GM12878 (cell line): ENCODE results near the gene TCF4. TPM values are rescaled to one million over a fixed set of nuclear protein-coding genes. Genes with fewer than 3 reads are reported as not detected.

Experiments used
- ATAC-seq: fragments of 200-7000 bp; cut with Tn5 transposase; 3 replicates; pipeline ENCODE4 v1.9.1; 2020; ENCODE audit warnings: mild to moderate bottlenecking, moderate library complexity
- BruUV-seq: library from RNA; stranded (reverse); fragments of 400-500 nt; replicated peaks from 2 replicates; lab custom pipeline; 2021; lab: Mats Ljungman, UMichigan
- CTCF ChIA-PET: fragments of 300-600 bp; sonication (Branson Sonifier 250); formaldehyde crosslinking; extraction: SDS; loops from one replicate; lab custom pipeline; 2021; ENCODE audit warnings: inconsistent platforms; lab: Yijun Ruan, JAX
- POLR2A ChIA-PET: fragments of 350-600 bp; formaldehyde crosslinking; extraction: SDS; loops from one replicate; lab custom pipeline; 2021; ENCODE audit warnings: inconsistent platforms; lab: Charles Lee
- RAD21 ChIA-PET: fragments of 300-600 bp; sonication (Branson Sonifier 250); formaldehyde crosslinking; loops from one replicate; lab custom pipeline; 2023; ENCODE audit warnings: antibody characterized with exemption; ENCODE audit not compliant: unreplicated experiment; lab: Charles Lee
- SMC1A ChIA-PET: fragments of 300-600 bp; sonication (Branson Sonifier 250); formaldehyde crosslinking; loops from one replicate; lab custom pipeline; 2023; ENCODE audit not compliant: unreplicated experiment, uncharacterized antibody; lab: Charles Lee
- DNase-seq: peaks from one replicate; pipeline ENCODE4 v3.0.0-alpha.2; 2011; ENCODE audit warnings: low read depth, low spot score
- FAIRE-seq: peaks from 3 replicates; lab custom pipeline; 2011; peaks lifted over from hg19 to GRCh38; lab: Jason Lieb, UNC
- H2AFZ ChIP-seq: 2 replicates; pipeline ENCODE4 v1.6.0; 2011; ENCODE audit warnings: low read depth, low read length, control low read depth; ENCODE audit not compliant: control insufficient read depth
- H3K27ac ChIP-seq: 2 replicates; pipeline ENCODE4 v1.5.1; 2011; ENCODE audit warnings: control low read depth; ENCODE audit not compliant: control insufficient read depth, insufficient read depth
- H3K27me3 ChIP-seq, 2 experiments: replicated peaks in 1 of 2; 2 replicates each; pipeline versions ENCODE4 v1.6.0 to v1.6.1; 2011; ENCODE audit warnings: low read length in 1 of 2; ENCODE audit not compliant: control insufficient read depth in 2 of 2, insufficient read depth in 2 of 2
- H3K36me3 ChIP-seq, 2 experiments: 2 replicates each; pipeline ENCODE4 v1.5.1; 2011; ENCODE audit warnings: low read length in 1 of 2; ENCODE audit not compliant: control insufficient read depth in 2 of 2, insufficient read depth in 2 of 2
- H3K4me1 ChIP-seq: 2 replicates; pipeline ENCODE4 v1.6.1; 2011; ENCODE audit warnings: mild to moderate bottlenecking, low read length, moderate library complexity, mixed read lengths; ENCODE audit not compliant: control insufficient read depth, insufficient read depth
- H3K4me2 ChIP-seq: 2 replicates; pipeline ENCODE4 v1.6.0; 2011; ENCODE audit warnings: control low read depth; ENCODE audit not compliant: control insufficient read depth, insufficient read depth
- H3K4me3 ChIP-seq: fragments of 200-600 bp; sonication (generic); 2 replicates; pipeline ENCODE4 v1.5.1; 2016
- H3K79me2 ChIP-seq: 2 replicates; pipeline ENCODE4 v1.6.0; 2011; ENCODE audit warnings: low read length; ENCODE audit not compliant: control insufficient read depth, insufficient read depth
- H3K9ac ChIP-seq: 2 replicates; pipeline ENCODE4 v1.8.0; 2011; ENCODE audit warnings: low read length, control low read depth, mixed read lengths; ENCODE audit not compliant: control insufficient read depth, insufficient read depth
- H3K9me3 ChIP-seq: replicated peaks from 3 replicates; pipeline ENCODE4 v1.5.1; 2011; ENCODE audit warnings: mild to moderate bottlenecking, low read length; ENCODE audit not compliant: control insufficient read depth, insufficient read depth
- H4K20me1 ChIP-seq: 2 replicates; pipeline ENCODE4 v1.6.0; 2011; ENCODE audit not compliant: control insufficient read depth, insufficient read depth
- ASH2L ChIP-seq: fragments of 300-600, 200-600 bp; sonication (generic); IDR thresholded peaks from 2 replicates; pipeline ENCODE4 v1.6.1; 2017; ENCODE audit warnings: low read depth, mild to moderate bottlenecking, borderline replicate concordance
- BACH1 ChIP-seq: fragments of 450-650 bp; IDR thresholded peaks from 2 replicates; pipeline ENCODE4 v1.6.1; 2017; ENCODE audit warnings: mild to moderate bottlenecking, borderline replicate concordance
- CBX5 ChIP-seq: sonication (generic); IDR thresholded peaks from 2 replicates; pipeline ENCODE4 v1.6.1; 2016; ENCODE audit warnings: low read depth, moderate library complexity, mild to moderate bottlenecking, inconsistent platforms
- CREB1 ChIP-seq: IDR thresholded peaks from 2 replicates; pipeline ENCODE4 v1.6.1; 2012; ENCODE audit warnings: low read depth, mild to moderate bottlenecking, inconsistent platforms
- EGR1 ChIP-seq, 2 experiments: IDR thresholded peaks; 1 replicate in 1 of 2; 2 replicates in 1 of 2; pipeline ENCODE4 v1.6.1; 2011 to 2012; ENCODE audit warnings: low read depth in 2 of 2, low read length in 2 of 2, borderline replicate concordance in 1 of 2, mild to moderate bottlenecking in 1 of 2, moderate library complexity in 1 of 2
- FOXK2 ChIP-seq: fragments of 450-650 bp; IDR thresholded peaks from 2 replicates; pipeline ENCODE4 v1.6.1; 2017; ENCODE audit warnings: mild to moderate bottlenecking, moderate library complexity
- FOXM1 ChIP-seq: IDR thresholded peaks from 2 replicates; pipeline ENCODE4 v1.6.1; 2012; ENCODE audit warnings: low read depth, mild to moderate bottlenecking, inconsistent platforms, low read length, moderate library complexity
- HDAC6 ChIP-seq: fragments of 200-600 bp; sonication (generic); IDR thresholded peaks from one replicate; pipeline ENCODE4 v1.8.0; 2017; ENCODE audit warnings: antibody characterized with exemption; ENCODE audit not compliant: unreplicated experiment
- HSF1 ChIP-seq: fragments of 150-350 bp; IDR thresholded peaks from 2 replicates; pipeline ENCODE4 v1.6.1; 2014; ENCODE audit warnings: mild to moderate bottlenecking, low read depth, low read length
- MEF2A ChIP-seq: IDR thresholded peaks from 2 replicates; pipeline ENCODE4 v1.6.1; 2011; ENCODE audit warnings: low read depth, mild to moderate bottlenecking, low read length, moderate library complexity; ENCODE audit not compliant: insufficient read depth
- MEF2B ChIP-seq: fragments of 450-650 bp; IDR thresholded peaks from 2 replicates; pipeline ENCODE4 v1.6.1; 2018; ENCODE audit warnings: mild to moderate bottlenecking, moderate library complexity; ENCODE audit not compliant: partially characterized antibody, poor library complexity, severe bottlenecking
- NR2C1 ChIP-seq: fragments of 450-650 bp; IDR thresholded peaks from 2 replicates; pipeline ENCODE4 v1.6.1; 2017; ENCODE audit warnings: antibody characterized with exemption, mild to moderate bottlenecking, moderate library complexity
- NR2F1 ChIP-seq: fragments of 450-650 bp; conservative IDR thresholded peaks from 2 replicates; pipeline ENCODE4 v1.6.1; 2017; ENCODE audit warnings: mild to moderate bottlenecking
- PAX8 ChIP-seq: fragments of 450-650 bp; IDR thresholded peaks from 2 replicates; pipeline ENCODE4 v1.6.1; 2017; ENCODE audit warnings: mild to moderate bottlenecking, moderate library complexity
- SMAD1 ChIP-seq: fragments of 450-650 bp; IDR thresholded peaks from 2 replicates; pipeline ENCODE4 v1.6.1; 2018; ENCODE audit warnings: mild to moderate bottlenecking, low read depth; ENCODE audit not compliant: partially characterized antibody
- SPI1 ChIP-seq: IDR thresholded peaks from 2 replicates; pipeline ENCODE4 v1.6.1; 2011; ENCODE audit warnings: low read depth, mild to moderate bottlenecking, low read length, moderate library complexity, borderline replicate concordance; ENCODE audit not compliant: insufficient read depth
- SREBF1 ChIP-seq: IDR thresholded peaks from 2 replicates; pipeline ENCODE4 v1.6.1; 2012; ENCODE audit warnings: mild to moderate bottlenecking, low read length
- TARDBP ChIP-seq: IDR thresholded peaks from 2 replicates; pipeline ENCODE4 v1.6.1; 2016; ENCODE audit warnings: borderline replicate concordance
- TCF7 ChIP-seq: IDR thresholded peaks from 2 replicates; pipeline ENCODE4 v1.6.1; 2014; ENCODE audit warnings: antibody characterized with exemption, borderline replicate concordance
- ZNF24 ChIP-seq: fragments of 450-650 bp; IDR thresholded peaks from 2 replicates; pipeline ENCODE4 v1.6.1; 2017; ENCODE audit warnings: antibody characterized with exemption, mild to moderate bottlenecking
- WGBS: methylation state at CpG from one replicate; pipeline ENCODE4 v1.1.6; 2016; ENCODE audit warnings: low lambda C conversion rate; ENCODE audit not compliant: insufficient replicate concordance, insufficient coverage; ENCODE audit errors: missing lambda C conversion rate; 5-methylcytosine and 5-hydroxymethylcytosine counted together
- in situ Hi-C: fragments of 300-500 bp; cut with MboI; formaldehyde crosslinking; loops from 9 replicates; pipeline ENCODE4 v1.14.3; 2018; ENCODE audit warnings: mixed read lengths
- intact Hi-C: fragments of 100-400 bp; cut with micrococcal nuclease; formaldehyde crosslinking; loops from one replicate; pipeline ENCODE4 v1.14.2; 2022; ENCODE audit not compliant: unreplicated experiment
- polyA plus RNA-seq, 11 experiments: library from polyadenylated mRNA; depleted of rRNA in 4 of 11; unstranded in 6 of 11; stranded (reverse) in 5 of 11; fragments of >200 nt; fragmentation: Nextera tagmentation in 4 of 11; fragmentation: Illumina TruSeq in 1 of 11; extraction: Ambion mirVana in 4 of 11; extraction: Trizol in 1 of 11; gene quantifications; 1 replicate in 1 of 11; 2 replicates in 10 of 11; pipeline versions ENCODE4 v1.2.1 to v1.2.3, GENCODE V29; 2011 to 2016; ENCODE audit warnings: inconsistent platforms in 2 of 11, missing spikeins in 2 of 11, low read depth in 1 of 11
- total RNA-seq, 4 experiments: library from RNA; depleted of rRNA in 3 of 4; stranded (reverse); fragments of >200 nt in 3 of 4; fragmentation: Illumina TruSeq in 1 of 4; extraction: Trizol in 1 of 4; gene quantifications; 2 replicates each; pipeline versions ENCODE4 v1.2.1 to v1.2.3, GENCODE V29; 2013 to 2021

Gene TCF4
- total and polyA plus RNA-seq, 10 of the 15 experiments (the other 5 are each of a cell fraction or from before 2014, with no cell fraction given) = 15.2 to 94.0 (median 31.5) TPM

- BruUV-seq = no TSS peak
- Histone ChIP-seq H3K4me3 (no peak overlapping the region), H3K79me2 (no peaks in the 10 kb centered on the region), H3K27me3 (peaks cover 2 to 3% of the 10 kb centered on the region in 2 experiments; a peak in 2 of 4 replicates), H4K20me1 (no peaks in the 10 kb centered on the region), H3K4me2 (no peak overlapping the region), H3K36me3 (no peaks in the 10 kb centered on the region), H3K27ac (no peak overlapping the region), H3K4me1 (no peaks in the 10 kb centered on the region), H3K9ac (no peak overlapping the region), H2AFZ (no peak overlapping the region), H3K9me3 (no peaks in the 10 kb centered on the region; the same call in 2 of the 3 replicates)
- ATAC-seq (no peak), DNase-seq (no peak), FAIRE-seq (no peak)
- ChIA-PET CTCF (no interaction called here), POLR2A (no interaction called here), SMC1A (no interaction called here), RAD21 (no interaction called here)
- TF ChIP-seq FOXM1 (no peak), FOXK2 (no peak), ZNF24 (no peak), HSF1 (no peak), NR2C1 (no peak), CREB1 (no peak), SPI1 (no peak), SMAD1 (no peak), HDAC6 (no peak), MEF2B (no peak), NR2F1 (no peak), CBX5 (no peak), BACH1 (no peak), ASH2L (no peak), TCF7 (no peak), EGR1 (IDR thresholded peaks at IDR 0.05; ENCODE audit: borderline replicate concordance in 1 of 2, low read depth in 2 of 2, low read length in 2 of 2) (no peak), PAX8 (no peak), SREBF1 (no peak), TARDBP (no peak), MEF2A (no peak)
- intact Hi-C loops (no loop called here), in situ Hi-C loops (no loop called here)
- WGBS = 14% methylated on average over 3 of the region's 3 CpGs
Observed at GRCh38 chr18:55189972-55190371, 398.0 kb downstream of the TCF4 start.
